Stimulated activated CD8-positive, alpha-beta memory T cell treated with anti-CD3 and anti-CD28 coated beads, Interleukin-4, amount 100 ng/mL, for 48 hours (primary cell): ENCODE measurements around the gene MGRN1.

Experiments used
- DNase-seq: peaks from one replicate; pipeline ENCODE4 v3.0.0-alpha.2; 2020

Gene MGRN1

GRCh38 chr16:4654964-4655590 lies 30.5 kb downstream of the MGRN1 start:
- DNase-seq = no peak

GRCh38 chr16:4655801-4656200 lies 31.2 kb downstream of the MGRN1 start:
- no peak for DNase-seq

DNA sequence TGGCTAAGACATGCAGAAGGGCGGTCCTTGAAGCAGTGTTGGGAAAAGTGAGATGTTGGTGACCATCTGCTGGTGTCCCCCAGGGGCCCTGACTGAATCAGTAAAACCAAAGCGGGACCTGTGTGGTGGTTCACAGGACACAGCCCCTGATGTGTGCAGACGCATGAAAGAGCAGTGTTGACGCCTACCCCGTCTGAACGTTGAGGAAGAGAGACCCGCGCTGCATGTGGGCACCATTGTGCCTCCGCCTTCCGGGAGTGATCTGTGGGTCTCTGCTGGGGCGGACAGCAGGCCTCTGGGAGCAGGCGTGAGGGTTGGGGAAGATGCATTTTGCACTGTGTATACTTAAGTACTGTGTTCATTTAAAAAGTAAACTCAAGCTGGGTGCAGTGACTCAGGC lies 31.6 kb downstream of the MGRN1 start:
- no peak for DNase-seq

DNA sequence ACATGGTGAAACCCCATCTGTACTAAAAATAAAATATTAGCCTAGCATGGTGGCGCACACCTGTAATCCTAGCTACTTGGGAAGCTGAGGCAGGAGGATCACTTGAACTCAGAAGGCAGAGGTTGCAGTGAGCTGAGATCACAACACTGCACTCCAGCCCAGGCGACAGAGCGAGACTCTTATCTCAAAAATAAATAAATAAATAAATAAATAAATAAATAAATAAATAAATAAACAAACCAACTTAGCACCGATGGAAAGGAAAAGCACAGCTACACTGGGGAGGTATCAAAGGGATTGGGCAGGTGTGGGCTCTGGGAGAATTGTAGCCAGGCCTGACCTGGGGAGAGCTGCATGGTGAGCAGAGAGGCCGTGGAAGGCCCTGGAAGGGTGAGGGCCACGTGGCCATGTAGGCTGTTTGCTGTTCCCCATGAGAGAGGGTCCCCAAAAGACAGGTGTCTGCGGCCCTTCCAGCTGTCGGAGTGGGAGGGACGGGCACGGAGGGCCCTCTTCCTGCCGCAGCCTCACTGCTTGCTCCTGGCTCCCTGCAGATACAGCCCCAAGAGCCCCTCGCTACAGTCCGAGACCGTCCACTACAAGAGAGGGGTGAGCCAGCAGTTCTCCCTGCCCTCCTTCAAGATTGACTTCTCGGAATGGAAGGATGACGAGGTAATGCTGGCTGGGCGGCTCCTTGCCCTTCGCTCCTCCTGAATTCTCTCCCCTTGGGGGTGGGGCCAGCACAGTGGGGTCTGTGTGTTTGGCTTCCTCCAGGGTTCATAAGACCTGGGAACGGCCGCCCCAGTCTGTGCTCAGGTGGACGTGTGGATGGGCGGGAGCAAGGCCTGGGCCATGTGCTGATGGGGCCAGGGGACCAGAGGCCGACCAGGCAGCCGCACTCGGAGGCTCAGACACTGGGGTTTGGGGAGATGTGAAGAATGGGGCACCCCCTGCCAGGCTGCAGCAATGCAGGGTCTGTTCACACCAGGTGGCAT lies 32.4 kb downstream of the MGRN1 start:
- no peak for DNase-seq

DNA sequence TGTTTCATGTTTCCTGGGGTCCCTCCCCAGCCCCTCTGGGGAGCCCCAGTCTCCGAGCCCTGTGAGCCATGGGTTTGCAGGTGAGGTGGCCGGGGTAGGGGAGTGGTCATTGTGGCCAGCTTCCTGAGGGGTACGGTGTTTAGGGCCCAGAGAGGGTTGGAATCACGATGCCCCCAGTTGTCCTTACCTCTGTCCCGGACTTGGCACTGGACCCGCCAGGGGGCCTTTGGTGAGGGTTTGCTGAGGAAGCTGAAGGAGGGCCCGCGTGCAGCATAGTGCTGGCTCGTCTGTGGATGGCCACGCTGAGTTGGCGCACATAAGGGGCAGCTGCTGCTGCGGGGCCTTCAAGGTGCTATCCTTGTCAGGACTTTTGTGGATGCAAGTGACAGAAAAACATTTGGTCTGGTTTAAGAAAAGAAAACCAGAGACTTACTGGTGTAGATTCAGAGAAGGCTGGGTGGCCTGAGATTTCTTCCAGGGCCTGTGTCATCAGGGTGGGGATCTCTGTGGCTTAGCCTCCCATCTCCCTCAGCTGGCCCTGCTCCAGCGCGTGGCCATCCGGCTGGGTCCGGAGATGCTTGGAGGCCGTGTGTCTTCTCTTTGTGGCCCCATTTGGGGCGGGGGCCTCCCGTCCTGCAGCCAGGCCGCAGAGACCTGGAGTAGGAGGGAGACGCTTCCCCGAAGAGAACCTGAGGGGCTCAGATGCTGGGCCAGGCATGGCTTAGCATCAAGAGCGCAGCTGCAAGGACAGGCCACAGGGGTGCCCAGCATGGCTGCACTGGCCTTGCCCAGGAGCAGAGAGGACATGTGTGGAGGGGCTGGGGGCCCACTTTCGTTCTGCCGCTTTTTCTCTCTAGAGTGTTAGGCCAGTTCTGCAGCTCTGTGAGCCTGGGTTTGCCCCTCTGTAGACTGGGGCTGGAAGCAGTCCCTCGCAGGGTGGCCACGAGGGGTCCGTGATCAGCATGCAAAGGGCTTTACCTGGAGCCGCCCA lies 35.0 kb downstream of the MGRN1 start:
- DNase-seq = no peak

DNA sequence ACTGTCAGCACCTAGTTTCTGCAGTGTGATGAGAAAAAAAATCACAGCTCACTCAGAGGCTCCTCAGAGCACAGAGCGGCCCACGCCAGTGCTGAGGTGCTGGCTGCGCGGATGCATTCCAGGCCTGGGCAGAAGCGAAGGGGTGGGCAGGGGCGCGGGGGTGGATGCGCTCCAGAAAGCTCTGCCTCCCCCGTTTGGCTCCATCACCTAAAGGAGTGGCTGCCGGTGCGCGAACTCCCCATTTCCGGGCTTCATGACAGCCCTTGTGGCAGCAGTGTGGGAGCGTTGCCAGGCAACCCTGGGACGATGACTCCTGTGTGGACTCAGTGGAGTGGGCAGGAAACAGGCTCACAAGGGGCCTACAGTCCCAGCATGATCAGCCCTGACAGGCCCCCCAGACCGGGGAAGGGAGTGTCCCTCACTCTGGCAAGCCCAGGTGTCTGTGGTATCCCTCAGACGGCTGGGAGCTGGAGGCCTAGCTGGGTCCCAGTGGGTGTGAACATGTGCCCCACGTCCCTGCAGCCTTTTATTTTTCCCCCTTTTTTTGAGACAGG lies 35.9 kb downstream of the MGRN1 start:
- peak; percentile 87 for DNase-seq

DNA sequence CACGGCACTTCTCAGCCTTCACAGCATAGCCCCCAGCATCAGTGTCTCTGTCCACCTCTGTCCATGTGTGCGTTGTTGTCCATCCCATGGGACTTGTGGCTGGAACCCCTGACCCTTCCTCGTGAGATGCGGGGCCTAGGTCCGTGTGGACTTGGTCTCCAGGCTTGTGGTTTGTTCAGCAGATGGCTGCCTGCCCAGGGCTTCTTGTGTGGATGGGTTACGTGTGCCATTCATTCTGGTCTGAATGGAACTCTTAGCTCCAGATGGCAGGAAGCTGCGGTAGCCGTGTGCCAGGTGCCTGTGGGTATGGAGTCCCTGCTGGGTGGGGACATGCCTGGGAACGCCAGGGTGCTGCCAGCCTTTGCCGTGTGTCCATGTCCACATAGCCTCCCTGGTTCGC lies 37.0 kb downstream of the MGRN1 start:
- no peak for DNase-seq

- DNase-seq = no peak
These were observed 38.8 kb downstream of the MGRN1 start for GRCh38 chr16:4663465-4663776.

GRCh38 chr16:4663777-4664465 lies 39.3 kb downstream of the MGRN1 start:
- no peak for DNase-seq

DNA sequence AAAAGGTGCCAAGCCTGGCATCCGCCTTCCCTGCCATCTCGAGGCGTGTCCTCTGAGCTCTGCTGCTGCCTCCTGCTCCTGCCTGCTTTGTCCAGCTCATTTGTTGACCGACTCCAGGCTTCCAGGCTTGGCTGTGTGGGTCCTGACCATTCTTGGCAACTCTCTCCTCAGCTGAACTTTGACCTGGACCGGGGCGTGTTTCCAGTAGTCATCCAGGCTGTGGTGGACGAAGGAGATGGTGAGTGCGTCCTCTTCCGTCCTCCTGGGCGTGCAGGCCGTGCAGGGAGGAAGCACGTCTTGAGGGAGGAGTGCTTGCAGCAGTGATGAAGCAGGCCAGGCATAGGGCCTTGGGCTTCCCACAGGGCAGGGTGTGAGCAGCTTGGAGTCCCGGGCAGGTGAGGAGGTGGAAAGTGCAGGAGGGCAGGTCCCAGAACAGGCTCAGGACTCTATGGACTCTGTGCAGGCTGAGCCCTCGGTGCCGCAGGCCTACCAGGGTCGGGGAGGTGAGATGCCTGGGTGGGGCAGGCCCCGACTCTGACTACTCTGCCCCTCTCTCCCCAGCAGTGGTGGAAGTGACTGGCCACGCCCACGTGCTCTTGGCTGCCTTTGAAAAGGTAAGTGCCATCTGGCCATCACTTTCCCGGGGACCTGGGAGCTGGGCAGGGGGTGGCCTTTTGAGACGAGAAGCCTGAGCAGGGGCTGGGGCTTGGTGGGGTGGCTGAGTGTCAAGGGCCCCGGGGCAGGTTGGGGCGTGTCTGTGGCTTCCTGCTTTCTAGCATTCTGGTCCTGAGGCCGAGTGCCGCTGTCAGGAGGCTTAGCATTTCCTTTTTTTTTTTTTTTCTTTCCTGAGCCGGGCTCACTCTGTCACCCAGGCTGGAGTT lies 40.2 kb downstream of the MGRN1 start:
- peak; percentile 72 for DNase-seq

DNA sequence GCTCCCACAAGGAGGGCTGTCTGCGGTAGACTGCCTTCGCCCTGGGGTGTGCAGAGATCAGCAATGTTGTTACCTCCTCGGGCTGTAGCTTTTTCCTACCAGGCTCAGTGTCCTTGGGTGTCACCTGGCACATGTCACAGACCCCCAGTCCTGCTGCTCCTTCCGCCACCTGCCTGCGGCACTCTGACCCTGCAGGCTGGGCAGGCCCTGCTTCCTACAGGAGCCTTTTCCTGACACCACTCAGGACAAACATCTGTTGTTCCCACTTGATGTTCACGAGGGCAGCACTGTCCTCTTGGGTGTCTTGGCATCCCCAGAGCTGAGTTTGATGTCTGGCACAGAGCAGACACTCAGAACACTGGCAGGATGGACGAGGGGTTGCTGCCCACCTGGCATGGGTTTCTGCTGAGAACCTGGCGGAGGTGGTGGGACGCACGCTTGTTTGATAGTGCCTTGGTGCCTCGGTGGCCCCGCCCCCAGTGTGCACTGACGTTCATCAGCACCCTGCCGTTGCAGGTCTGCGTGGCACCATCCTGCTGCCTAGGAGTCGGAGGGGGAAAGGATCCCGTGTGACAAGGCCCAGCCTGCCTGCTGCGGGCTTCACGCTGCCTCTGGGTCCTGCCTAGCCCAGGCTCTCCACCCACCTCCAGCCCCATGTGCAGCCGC lies 42.0 kb downstream of the MGRN1 start:
- DNase-seq = no peak

DNA sequence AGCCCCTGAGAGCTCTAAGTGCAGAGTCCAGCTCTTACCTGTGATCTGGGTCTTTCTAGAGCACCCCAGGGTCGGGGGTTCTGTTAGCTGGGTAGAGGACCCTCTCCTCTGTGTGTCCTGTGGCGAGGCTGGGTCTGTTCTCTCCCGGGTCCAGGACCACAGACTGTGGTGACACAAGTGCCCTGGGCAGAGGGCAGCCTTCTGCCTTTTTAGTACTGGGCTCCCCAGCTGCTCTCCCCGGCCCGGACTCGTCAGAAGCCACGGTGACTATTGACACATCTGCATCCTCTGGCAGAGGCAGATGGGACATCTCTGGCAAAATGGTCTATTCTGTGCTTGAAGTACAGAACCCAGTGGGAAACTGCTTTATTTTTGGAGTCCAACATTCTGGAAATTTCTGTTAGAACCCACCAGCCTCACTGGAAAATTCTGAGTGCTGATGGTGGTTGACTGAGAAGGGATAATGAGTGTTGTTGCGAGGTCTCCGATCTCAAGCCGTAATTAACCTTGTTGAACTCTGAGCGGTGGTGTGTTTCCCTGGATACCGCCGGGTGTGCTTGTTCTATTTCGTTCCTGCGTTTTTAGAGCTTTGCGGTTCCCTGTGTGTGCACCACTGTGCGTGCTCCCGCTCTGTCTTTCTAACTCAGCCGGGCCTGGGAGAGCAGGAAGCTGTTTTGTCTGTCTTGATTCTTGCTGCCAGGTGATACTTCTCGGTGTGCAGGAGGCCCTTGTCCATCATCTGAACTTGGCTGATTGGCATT lies 42.8 kb downstream of the MGRN1 start:
- no peak for DNase-seq

GRCh38 chr16:4668313-4668960 lies 43.8 kb downstream of the MGRN1 start:
- DNase-seq = no peak

DNA sequence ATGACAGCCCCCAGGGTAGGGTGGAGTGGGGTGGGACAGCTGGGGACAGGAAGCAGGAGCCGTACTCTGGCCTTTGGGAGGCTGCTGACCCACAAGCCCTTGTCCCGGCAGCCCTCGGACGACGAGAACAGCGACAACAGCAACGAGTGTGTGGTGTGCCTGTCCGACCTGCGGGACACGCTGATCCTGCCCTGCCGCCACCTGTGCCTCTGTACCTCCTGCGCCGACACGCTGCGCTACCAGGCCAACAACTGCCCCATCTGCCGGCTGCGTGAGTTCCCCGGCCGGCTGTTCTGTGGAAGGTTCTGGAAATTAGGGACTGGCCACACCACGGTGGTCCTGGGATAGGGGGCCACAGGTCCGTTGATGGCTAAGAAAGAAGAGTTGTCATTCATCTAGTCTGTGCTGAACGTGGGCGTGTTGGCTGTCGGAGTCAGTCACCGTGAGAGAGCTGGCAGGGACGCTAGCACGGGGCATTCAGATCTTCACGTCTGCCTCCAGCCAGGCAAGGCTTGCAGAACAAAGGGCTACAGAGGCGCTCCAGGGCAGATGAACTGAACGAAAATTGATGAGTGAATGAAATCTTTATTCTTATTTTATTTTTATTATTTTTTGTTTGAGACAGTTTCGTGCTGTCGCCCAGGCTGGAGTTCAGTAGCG lies 48.9 kb downstream of the MGRN1 start:
- no peak for DNase-seq

- no peak for DNase-seq
These were observed 50.4 kb downstream of the MGRN1 start for GRCh38 chr16:4674926-4675530.

- peak; percentile 84 for DNase-seq
These were observed 51.5 kb downstream of the MGRN1 start for GRCh38 chr16:4675864-4676786.

GRCh38 chr16:4676831-4677230 lies 52.2 kb downstream of the MGRN1 start:
- no peak for DNase-seq
